GM21528 (cell line): ENCODE data around the gene KEL.

Experiments used
- ATAC-seq: cut with Tn5 transposase; IDR thresholded peaks from one replicate; pipeline ENCODE4 v1.9.1; 2021; ENCODE audit warnings: mild to moderate bottlenecking, moderate library complexity; ENCODE audit not compliant: unreplicated experiment, low FRiP score

KEL gene

DNA sequence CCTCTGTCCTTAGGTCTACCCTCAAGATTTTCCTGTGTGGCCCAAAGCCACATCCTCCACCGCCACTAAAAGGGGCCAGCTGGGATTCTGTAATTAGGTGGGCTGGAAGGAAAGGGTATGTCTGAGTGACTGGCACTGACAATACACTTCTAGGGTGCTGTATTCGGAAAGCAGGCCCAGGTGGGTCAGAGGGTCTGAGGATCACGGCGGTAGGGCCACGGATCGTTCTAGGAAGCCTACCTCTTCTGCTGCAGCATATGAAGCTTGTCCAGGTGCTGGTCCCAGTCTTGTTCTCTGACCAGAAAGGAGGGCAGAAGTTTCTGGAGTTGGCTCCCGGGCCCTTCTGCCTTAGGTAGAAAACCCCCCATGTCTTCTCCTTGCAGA is 29.1 kb downstream of the KEL start:
- no peak for ATAC-seq

DNA sequence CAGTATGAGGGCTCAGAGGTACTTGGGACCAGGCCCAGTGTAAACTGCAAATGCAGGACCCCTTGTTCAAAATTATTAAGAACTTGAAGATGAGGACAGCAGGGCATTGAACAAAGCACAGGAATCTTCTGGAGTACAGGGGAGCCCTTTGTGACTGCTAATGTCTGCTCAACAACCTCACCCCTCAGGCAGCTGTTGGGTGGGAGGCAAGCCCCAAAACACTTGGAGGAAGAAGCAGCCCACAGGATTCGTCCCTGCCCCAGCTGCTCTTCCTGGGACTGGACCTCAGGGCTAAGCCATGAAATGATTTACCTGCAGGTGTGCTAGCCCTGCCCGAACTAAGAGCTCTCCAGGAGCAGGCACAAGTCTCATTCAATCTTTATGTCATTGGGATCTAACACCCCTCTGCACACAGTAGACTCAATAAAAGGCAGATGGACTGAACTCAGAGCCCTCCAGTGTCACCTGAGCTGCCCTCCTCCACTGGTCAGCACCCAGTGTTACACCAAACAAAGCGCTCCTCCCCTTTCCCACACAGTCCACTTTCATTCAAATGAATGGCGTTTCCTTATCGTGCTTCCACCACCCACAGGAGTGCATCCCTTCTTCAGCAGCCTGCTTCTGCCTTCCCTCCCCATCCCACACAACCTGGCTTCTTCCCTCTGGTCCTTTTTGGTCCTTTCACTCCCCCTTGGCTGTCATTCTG is 29.6 kb downstream of the KEL start:
- ATAC-seq: no peak

DNA sequence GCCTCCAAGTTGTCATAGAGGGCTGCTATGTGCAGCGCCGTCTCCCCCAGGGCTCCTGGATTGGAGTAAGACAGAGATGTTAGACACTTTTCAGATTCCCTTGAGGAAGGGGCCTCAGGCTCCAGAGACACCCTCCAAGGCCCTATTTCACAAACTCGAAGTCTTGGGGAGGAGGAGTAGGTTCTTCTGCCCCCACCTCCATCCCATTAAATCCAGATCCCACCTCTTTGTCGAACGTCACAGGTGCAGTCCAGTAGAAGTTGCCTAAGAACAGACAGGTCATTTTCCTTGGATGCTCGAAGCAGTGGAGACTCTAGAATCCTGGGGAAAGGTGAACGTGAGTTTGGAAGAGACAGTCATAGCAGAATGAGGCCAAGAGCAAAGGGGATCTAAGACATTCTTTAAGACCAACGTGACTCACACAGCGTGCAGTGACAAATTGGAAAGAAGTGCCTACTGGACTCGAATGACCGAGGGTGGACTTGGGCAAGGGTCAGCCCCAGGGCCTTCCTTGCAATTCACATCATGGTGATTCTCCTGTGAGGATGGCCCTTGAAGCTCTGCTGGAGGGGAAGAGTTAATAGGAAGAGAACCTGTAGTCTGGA is 31.9 kb downstream of the KEL start:
- ATAC-seq: no peak

DNA sequence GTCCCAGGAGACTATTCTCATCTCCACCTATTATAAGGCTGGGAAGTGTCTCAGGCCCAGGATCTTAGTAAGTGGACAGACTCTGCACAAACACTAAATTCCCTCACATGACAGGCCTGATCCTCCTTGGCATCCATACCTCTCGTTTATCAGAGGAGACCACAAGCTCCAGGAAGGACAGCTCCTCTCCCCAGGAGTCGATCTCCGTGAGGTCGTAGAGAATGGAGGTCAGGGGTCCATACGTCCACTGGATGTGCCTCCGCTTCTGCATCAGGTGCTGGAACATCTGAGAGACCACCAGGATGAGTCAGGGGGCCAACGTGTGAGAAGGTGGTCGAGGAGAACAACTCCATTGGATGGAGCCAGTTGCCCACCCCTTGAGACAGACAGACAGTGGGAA is 34.2 kb downstream of the KEL start:
- no peak for ATAC-seq

DNA sequence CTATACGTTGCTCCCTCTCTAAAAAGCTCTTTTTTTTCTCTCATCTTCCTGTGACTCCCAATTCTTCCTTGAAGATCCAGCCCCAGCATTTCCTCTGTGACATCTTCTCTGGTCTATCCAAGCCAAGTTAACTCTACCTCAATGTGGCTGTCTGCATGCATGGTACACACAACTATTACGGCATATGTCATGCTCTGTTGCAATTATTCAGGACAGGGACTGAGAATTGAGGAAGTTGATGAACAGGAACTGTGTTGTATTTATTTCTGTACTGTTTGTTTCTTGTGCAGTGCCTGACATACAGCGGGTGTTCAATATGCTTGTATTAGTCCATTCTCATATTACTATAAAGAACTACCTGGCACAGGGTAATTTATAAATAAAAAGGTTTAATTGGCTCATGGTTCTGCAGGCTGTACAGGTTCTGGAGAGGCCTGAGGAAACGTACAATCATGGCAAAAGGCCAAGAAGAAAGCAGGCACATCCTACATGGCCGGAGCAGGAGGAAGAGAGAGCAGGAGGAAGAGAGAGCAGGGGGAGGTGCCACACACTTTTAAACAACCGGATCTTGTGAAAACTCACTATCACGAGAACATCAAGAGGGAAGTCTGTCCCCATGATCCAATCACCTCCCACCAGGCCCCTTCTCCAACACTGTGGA is 34.9 kb downstream of the KEL start:
- no peak for ATAC-seq

DNA sequence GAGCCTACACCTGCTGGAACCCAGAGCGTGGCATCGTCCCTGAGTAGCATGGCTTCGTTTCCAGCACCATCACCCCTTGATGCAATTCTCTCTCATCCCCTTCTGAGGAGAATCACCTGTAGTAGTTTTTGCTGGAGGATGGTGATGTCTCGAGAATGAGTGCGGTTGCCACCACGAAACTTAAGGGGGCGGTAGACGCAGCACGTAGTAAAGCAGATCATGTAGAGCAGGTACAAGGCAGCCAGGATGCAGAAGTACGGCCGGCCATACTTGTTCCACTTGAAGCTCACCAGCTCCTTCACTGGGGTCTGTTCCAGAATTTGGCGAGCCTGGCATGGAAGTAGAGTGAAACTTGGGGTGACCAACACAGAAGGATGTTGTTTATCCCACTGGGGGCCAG is 36.8 kb downstream of the KEL start:
- ATAC-seq: no peak

DNA sequence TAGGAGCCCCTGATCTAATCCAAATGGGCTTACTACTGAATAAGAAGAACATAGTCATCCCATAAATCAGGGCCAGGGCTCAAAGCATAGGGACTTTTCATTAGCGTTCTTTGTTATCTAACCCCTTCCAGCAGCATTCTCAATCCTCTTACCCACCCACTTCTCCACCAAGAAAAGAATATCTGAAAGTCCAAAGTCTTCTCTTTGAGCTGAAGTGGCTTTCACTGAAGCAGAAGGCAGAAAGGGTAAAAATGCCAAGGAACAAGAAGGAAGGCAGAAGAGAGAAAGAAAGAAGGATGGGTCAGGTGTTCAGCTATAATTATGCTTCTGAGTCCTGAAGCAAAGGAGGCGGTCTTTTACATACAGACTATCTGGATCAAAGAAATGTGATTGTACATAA is 38.8 kb downstream of the KEL start:
- no peak for ATAC-seq

DNA sequence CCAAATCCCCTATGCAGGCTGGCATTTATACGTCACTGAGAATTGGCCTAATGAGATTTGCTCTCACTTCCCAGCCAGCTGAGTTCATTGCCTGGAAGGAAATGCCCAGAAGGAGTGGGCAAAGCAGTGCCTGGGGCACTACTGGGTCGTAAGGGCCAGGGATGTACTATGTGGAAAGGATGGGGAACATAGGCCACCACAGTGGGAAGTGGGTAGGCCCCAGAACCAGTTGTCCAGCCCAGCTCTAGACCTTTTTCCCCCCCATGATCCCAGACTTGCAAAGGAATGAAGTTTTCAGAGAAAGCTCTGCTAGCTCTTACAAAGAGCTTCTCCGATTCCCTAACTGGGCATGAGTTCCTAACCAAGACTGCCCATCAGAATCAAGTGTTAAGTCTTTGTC is 42.5 kb downstream of the KEL start:
- ATAC-seq: no peak

DNA sequence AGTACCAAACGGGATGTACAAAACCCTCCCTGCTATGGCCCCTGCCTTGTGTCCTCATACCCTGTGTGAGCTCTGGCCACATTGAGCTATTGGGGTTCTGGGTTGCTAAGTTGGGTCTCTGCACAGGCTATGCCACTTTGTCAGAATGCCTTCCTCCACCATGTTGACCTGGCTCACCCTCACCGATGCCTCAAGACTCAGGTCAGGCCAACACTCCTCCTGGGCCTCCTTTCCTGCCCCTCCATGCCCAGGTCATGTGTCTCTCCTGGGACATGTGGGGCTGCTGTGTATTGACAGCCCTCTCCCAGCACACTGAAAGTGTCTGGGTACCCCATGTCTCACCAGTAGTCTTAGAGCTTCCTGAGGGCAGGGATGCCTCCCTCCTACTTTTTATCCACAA is 43.3 kb downstream of the KEL start:
- no peak for ATAC-seq

DNA sequence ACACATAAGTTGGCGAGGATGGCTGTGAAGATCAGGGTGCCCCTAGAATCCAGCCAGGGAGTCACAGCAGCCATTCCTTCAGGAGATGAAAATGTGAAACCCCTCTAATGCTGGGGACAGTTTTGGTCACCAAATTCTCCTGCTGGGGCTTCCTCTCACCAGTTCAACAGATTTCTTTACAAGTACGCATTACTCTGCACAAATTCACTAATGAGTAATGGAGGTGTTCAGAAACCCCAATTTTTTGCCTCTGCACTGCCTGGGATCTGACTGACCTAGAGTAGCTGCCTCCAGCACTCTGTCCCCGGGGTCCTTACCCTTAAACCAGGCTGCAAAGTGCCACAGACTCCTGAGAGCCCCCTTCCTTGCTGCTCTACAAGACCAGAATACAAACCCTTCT is 44.7 kb downstream of the KEL start:
- ATAC-seq: no peak

DNA sequence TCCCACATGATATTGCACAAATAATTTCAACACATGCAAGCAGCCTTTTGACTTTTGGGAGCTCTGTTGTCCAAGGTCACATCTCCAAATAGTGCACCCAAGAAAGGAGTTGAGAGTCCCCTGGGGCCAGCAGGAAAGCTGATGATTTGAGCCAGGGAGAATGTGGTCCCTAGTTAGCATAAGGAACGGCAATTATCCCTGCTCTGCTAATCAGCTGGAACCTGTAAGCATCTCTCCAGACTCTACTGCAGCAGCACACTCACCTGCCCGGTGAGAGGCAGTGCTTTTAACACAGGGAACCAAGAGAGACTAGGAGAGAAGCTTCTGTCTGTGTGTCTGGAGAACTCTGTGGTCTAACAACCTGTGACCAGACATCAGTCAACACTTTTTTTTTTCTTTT is 45.7 kb downstream of the KEL start:
- ATAC-seq: no peak

DNA sequence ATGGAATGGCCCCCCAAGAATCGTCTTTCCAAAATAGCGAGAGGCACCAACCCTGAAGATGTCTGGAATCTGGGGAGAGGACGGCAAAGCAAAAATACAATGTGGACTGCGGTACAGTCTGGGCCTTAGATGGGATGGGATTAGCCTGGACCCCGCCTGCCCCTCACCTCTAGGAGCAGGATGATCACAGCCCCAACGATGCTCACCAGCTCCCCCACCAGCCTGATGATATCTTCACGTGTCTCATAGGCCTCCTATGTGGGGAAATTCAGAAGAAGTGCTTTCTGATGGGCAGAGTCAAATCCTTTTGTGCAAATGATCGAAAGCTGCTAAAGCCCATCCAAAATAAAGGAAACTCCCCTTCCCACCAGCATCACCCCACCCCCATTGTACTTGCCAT is 46.8 kb downstream of the KEL start:
- ATAC-seq: no peak

DNA sequence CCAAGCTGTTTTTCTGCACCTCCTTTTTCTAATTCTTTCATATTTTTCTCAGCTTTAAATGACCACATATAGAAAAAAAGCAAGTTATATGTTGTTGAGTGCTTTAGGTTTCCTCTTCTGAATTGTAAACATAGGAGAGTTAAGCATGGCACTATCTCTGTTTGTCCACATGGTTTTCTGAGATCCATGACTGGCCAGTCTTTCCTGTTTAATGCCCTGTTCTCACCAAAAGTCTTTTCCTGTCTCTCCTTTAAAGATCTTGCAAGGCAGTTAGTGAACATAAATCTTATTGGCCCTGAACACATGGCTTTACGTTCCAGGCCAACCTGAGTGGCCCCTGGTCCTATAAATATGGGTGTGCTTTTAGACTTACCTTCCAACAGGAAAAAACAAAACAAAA is 48.0 kb downstream of the KEL start:
- ATAC-seq: no peak

DNA sequence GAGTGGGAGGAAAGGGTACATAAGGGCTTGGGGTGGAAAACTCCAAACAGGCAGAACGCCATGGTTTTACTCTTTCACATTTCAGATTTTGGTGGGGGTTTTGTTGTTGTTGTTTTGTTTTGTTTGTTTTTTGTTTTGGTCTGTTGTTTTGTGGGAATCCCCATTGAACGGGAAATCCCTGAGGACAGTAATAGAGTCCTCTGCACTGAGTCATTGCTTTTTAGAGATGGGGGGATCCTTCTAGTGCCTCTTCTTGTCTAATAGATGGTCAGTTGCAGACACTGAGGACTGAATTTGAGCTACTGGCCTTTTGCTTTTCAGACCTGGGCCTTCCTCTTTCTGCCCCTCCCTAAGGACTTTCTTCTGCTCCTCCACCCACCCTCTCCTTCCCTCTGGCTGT is 48.6 kb downstream of the KEL start:
- ATAC-seq: no peak

DNA sequence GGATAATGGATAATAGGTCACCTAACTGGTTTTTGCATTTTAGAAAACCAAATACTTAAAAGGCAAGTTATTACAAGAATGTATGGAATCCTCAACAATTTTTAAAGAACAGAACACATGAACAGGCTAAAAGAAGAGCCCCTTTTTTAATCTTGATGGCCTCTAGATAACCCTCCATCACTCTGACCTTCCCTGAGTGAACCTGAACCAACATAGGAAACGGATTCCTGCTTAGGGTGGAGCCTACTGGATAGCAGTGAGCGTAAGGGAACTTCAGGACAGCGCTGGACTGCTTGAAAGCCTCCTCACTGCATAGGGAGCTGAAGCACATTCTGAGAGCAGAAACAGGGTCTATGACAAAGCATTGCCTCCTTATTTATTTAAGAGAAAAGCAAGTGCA is 49.1 kb downstream of the KEL start:
- no peak for ATAC-seq

DNA sequence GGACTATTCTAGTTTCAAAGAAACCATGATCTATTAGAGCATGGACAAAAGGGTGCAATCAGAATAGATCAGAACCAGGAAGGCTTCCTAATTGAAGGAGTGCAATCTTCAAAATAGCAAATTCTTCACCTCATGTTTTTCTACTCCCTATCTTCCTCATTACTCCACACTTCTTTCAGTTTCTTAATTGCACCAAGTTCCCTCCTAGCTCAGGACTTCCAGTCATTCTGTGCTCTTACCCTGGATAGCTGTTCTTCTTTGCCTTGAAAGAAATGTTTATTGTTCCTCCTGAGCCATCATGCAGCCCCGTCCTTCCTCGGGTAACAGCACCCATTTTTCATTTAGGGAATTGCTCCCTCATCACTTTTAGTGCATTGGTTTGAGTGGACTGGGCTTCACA is 51.7 kb downstream of the KEL start:
- no peak for ATAC-seq

DNA sequence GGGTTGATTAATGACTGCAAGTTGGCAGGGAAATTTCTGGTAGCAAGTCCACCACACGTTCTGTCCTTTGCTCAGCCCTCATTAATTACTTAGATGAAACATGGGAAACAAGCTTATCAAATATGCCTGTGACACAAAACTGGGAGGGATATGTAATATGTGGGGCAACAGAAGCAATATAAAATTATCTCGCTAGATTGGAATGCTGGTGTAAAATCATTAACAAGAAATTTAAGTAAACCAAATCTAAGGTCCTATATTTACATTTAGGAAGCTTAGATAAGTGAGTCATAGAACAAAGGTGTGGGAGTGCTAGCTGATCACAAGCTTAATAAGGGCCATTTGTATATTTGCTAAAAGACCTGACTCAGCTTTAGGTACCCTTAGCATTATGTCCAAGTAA is 52.1 kb downstream of the KEL start:
- no peak for ATAC-seq

DNA sequence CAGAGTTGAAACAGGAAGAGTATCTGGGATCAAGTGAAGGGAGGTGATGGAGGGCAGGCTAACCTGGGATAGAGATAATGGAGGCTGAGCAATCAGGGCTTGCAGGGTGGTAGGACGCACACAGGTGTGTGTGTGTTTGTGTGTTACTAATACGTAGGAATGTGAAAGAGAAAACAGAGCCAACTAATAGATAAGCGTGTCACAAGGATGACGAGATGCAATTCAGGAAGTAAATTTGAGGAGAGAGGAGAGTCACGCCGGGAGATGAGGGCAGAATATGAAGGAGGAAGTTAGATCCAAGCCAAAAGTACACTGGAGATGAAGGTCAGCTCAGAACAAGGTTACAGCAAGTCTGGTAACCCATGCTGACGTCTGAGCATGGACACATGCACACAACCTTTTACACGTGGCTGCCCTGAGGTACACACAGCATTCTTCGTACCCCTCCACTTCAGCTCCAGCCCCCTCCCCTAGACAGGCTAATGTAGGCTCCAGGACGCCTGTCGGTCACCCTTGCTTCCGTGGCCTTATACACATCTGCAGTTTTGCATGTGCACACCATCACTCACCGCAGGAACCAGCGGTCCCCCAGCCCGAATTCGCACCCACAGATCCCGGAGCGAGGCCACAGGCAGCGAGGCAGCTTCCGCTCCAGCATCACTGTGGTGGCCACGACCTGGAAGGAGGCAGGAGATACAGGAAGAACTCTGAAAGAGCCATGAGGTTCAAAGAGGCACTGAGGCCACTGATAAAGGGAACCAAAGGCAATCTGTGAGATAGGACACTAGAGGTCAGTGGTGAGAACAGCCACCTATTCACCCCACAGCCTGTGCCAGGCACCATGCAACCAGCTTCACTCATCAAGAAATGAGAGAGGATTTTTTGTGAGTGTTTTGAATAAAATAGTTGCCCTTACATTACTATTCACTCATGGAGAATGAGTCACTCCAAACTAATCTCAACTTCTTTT is 53.0 kb downstream of the KEL start:
- no peak for ATAC-seq

DNA sequence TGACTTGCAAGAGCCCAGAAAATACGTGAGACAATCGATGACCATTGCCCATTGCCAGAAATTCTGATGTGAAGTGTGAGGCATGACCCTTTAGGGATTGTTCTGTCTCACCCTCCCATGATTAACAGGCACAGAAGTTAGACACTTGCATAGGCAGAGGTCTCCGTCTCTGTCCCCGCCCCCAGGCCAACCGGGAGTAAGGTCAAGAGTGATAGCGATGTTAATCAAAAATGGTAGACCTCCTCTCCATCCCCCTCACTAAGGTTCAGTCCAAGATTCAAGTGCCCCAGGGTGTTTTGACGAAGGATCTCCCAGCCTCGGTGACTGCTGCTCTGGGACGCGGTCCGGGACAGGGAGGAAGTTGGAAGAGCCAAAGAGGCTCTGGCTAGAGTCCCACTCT is 53.9 kb downstream of the KEL start:
- no peak for ATAC-seq

DNA sequence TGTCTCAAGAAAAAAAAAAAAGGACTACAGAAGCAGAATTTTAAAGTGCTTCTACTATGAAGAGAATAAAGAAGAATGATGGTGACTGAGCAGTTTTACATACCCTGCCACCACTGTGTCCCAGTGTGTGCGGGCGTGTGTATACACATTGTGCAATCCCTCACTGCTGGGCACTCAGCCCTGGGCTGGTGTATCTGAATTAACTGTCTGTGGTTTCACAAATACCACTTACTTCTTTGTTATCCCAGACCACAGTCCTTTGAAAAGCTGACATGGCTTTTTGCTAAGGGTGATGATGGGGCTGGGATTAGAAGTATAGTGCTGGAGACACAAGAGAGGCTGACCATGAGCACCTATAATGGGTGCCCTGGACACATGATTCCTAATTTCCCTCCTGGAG is 55.5 kb downstream of the KEL start:
- no peak for ATAC-seq

DNA sequence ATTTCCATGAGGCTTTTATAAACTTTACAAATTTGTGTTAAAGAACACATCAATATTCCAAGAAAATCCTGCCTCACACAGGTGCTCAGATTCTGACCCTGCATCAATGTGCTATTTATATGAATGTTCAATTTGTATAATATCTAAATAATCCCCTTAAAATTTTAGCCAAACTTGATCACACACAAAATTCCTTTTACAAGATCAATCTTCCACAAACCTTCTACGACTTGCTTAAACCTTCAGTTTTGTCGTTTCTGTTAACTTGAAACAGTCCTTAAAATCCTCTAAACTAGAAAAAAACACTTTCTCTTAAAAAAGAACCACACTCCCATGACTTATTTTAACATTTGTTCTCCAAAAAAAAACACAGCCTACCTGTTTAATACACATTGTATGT is 56.4 kb downstream of the KEL start:
- no peak for ATAC-seq
